ENCODE results near the gene FOXL1.

Gene FOXL1

GRCh38 chr16:86630471-86630870 is 52.1 kb downstream of the FOXL1 start:
- no peak for DNase-seq (ENCODE audit: low read depth in 3 of 3, low spot score in 1 of 3)

- DNase-seq (ENCODE audit: low read depth in 3 of 3, low spot score in 1 of 3), result no peak
These were observed 53.1 kb downstream of the FOXL1 start for GRCh38 chr16:86631444-86631843.
